HG03457 (cell line): ENCODE results near the gene TNS1.

ENCODE experiments used
- ATAC-seq: cut with Tn5 transposase; IDR thresholded peaks from one replicate; pipeline ENCODE4 v1.9.1; 2021; ENCODE audit warnings: moderate number of reproducible peaks; ENCODE audit not compliant: unreplicated experiment

The TNS1 gene

DNA sequence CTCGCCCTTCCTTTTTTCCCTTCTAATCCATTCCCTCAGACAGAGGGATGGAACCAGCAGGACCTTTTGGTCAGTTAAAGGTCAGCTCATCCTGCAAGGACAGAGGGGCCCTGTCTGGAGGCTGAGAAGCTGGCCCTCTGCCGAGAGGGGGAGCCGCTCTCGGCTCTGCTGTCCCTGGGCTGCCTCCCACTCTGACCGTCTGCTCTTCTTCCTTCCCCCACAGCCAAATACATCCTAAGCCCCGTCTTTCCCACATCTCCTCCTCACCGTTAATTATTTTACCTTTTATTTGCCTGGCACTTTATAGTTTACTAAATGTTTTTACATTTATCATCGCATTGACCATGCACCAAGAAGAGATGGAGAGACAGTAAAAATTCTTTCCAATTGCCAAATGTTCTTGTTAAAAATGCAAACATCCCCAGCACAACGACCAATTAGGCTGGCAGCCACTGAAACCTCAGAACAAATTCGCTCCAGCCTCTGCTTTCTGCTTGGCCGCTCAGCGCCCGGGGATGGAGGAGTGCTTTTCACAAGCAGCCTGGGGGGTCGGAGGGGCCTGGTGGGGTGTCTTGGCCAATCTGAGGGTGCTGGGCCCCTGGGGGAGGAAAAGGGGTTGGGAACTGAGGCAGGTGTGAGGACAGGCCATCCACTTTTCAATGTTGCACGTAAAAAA lies 123.7 kb downstream of the TNS1 start:
- ATAC-seq: no peak

DNA sequence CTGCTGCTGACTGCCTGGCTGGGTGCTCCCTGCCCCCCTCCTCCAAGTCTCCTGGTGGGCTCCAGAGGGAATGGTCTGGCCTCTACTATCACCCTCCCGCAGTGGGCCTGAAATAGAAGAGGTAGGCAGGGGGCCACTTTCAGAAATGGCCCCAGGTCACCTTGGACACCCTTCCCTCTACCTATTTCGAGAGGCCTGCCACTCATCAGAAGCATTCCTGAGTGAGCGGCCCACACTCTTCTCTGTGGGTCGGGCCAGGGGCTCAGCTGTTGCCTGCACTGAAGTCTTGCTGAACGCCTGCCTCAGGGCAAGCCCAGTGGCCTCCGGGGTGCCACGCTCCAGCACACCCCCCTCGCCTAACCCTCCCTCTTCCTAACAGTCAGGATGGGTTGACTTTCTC lies 124.9 kb downstream of the TNS1 start:
- ATAC-seq: no peak

DNA sequence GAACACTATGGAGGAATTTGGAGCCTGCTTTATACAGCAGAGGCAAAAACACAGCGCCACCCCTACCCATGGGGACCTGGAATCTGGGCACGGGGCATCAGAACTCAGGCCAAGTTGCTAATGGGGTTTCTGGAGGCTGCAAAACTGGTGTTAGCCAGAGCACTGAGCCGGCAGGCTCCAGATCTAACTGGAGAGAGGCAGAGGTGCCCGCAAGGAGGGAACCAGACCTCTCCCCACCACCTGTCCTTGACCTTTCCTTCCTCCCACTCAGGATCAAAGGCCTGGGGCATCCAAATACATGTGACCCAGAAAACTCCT lies 126.6 kb downstream of the TNS1 start:
- no peak for ATAC-seq

DNA sequence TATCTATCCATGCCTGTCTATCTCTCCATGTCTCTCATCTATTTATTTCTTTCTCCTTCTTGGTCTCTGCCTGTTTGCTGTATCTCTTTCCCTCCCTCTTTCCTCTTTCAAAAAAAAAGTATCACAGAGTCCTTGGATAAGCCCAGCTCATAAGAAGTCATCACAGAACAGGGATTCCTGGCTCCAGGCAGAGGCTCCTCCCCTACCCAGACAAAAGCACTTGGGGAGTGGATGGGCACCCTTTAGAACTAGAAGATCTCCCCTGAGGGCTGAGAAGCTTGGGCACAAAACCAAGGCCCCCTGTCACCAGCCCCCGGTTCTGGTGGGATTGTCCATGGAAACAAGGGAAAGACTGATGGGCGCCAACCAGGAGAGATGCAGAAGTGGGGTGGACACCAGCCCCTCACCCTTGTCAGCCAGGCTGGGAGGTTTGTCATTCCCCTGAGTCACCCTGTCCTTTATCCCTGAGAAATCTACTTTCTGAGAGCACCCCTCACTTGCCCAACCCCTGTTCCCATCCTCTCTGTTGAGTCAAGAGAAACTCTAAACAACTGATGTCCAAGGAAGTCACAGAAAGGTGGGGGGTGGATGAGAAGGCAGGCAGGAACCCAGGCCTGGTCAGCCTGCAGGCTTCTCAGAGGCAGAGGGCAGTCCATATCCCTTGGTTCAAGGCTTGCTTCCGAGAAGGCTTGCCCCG lies 127.1 kb downstream of the TNS1 start:
- no peak for ATAC-seq

DNA sequence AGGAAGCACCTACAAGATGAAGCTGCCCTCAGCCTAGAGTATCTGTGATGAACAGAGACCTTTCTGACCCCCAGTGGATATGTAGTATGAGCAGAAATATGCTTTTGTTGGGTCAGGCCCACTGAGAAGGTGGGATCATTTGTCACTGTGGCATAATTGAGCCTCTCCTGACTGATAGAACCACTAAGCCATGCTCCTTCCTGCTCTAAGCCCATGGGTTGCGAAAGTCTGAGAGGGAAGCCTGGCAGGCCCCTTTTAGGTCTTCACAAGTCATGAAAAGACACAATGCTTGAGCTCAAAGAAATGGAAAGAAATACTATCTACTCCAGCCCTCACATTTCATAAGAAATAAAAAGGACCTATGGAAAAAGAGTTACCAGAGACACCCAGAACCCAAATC lies 127.7 kb downstream of the TNS1 start:
- no peak for ATAC-seq

DNA sequence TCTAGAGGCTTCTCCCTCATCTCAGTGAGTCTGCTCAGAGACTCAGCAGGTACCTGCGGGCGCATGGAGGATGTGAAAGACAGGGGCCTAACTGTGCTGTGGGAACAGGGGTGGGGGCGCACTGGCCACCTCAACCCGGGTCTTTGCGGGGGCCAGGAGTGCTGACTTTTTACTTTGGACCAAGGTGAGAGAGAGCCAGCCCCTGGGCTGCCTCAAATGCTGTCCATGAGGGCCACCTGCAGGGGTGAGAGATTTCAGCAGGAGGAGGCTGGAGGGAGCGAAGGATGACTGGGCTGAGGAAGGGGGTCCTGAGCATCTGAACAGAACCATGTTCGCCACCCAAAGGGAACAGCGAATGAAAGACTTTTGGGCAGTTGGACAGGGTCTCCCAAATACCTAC lies 129.4 kb downstream of the TNS1 start:
- no peak for ATAC-seq

DNA sequence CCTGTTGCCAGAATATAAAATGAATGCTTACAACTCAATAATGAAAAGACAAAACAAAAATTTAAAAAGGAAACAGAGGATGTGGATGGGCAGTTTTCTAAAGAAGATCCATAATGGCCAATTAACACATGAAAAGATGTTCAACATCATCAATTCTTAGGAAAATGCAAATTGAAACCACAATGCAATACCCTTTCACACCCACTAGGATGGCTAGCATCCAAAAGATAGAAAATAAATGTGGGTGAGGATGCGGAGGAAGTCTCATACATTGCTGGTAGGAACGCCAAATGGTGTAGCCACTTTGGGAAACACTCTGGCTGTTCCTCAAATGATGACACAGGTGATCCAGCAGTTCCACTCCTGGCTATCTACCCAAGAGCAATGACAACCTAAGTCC lies 130.5 kb downstream of the TNS1 start:
- ATAC-seq: no peak

DNA sequence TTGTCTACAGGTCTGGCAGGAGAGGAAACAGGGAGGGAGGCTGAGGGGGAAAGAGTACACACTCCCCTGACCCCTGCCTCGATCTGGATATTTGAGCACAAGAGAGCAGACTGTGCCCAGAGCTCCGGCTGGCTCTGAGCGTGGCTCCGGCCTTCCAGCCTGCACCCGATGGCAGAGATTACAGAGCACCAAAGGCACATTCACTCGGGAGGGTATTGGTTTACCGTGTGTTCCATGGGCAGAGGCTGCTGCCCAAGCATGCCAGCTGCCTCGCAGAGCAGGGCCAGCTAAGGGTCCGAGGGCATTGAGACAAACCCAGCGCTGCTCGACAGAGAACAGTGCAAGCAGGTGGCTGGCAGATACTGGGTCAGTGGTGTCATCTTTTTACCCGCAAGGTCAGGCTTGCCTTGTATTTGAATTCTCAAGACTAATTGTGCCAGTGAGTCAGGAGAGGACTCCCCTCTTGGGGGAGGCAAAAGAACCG lies 132.2 kb downstream of the TNS1 start:
- no peak for ATAC-seq

DNA sequence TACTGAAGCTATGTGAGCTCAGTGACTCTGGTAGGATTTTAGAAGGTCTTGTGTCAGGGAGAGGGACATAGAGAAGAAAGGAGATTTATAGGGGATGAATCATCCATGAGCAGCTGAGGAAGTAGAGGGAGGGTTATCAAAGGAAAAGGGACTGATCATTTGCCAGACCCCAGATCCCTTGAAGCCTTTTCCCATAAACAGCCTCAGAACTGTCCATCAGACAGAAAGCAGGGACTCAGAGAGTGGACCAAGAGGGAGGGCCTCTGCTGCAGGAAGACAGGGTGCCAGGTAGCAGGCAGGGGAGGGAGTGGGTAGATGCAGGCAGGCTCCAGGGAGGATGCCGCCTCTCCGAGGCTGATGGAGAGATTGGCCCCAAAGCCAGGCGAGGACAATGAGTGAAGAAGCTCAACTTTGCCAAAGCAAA lies 133.9 kb downstream of the TNS1 start:
- no peak for ATAC-seq

DNA sequence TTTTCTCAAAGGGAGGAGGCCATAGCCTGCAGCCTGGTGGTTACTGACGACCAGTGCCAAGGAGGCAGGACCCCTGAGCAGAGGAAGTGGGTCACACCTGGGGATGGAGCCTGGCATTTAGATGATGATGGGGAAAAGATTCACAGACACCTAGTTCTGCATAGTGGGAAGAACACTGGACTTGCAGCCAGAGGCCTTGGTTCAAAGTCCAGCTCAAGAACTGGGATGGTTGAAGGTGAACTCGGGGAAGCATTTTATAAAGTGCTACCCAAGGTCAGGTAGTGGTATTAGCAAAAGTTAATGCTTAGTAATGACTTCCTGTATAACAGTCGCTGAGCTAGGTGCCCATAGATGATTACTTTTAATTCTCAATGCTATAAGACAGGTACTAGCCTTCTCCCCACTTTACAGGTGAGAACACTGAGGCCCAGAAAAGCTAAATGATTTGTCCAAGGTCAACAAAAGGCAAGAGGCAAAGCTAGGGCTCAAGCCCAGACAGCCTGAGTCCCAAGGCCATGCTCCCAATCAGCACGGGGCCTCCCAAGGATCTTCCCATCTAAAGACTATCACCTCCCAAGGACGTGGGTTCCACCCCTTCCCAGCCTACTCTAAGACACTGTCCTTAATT lies 134.4 kb downstream of the TNS1 start:
- ATAC-seq: no peak

DNA sequence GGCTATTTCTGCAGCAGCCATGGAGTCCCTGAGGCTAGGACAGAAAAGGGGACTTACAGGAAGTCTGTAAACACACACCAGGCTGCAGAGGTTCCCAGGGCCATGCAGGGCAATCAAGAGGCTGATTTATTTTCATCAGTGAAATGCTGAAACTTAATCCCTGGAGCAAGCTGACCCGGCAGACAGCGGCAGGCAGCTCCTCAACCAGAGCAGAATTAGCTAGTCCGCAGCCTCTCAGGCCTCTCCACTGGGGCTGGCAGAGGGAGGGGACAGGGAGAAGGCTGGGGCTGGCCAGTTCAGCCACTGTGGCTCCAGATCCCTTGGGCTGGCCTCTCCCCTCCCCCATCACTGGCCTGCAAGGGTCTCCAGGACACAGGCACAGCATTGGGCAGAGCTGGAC lies 136.3 kb downstream of the TNS1 start:
- no peak for ATAC-seq

DNA sequence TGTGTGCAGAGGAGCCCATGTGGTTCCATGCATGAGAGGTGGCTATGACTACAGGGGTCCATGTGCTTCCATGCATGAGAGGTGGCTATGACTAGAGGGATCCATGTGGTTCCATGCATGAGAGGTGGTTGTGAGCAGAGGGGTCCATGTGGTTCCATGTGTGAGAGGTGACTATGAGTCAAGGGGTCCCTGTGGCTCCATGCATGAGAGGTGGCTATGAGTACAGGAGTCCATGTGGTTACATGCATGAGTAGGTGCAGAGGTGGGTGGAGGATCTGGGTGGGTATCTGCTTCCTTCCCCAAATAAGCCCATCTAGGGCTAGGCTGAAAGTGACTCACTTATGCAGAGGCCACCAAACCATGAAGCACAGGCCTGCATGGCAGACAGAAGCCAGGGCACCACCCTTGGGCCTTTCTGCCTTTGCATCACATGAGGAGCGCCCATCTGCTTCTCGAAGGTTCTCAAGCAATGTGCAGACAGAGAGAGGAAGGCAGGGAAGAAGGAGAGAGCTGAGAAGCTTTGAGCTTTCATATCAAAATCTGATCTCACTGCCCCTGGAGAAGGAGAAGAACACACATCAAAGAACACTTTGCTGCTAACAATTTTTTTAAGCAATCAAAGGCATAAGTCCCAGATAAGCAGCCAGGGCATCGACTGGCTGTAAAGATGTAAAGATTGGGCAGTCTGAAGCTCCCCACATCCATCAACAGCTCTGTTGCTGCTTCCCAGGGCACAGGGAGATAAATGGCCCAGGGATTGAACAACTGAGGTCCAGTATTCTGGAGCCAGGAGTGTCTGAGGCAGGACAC lies 137.6 kb downstream of the TNS1 start:
- ATAC-seq: no peak

DNA sequence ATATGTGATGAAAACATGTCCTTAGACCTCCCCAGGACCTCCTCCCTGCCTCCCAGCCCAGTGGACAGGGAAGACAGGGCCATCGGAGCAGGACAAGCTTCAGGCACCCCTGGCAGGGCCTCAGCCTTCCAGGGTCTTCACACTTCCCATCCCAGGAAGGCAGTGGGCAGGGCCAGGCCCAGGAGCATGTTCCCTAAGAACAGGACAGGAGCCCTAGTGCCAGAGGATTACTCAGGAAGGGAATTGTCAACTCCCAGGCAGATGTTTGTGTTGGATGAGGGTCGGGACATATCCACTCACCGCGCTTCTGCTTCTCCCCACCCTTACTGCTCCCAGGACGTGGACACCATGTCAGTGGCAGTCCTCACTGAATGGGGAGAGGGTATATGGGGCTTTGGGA lies 138.9 kb downstream of the TNS1 start:
- no peak for ATAC-seq

DNA sequence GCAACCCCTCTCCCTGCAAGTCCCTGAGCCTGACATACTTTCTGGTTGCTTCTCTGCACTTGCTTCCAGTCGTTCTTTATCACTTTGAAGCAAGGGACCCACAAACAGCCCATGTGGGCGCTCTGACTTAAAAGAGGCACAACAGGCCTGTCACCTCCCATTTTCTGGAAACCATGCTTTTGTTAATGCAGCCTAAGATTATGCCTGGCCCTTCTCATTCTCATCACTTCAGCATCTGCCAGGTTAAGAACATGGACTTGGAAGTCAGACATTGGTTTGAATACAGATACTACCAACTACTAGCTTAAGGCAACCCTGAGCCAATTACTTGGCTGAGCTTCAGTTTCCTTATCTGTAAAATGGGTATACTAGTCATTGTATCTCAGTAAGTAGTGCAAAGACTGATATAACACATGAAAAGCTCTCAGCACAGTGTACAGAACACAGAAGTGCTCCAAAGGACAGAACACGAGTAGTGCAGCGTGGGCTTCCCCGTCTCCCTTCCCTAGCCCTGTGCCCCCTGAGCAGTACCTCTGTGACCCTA lies 141.4 kb downstream of the TNS1 start:
- no peak for ATAC-seq

DNA sequence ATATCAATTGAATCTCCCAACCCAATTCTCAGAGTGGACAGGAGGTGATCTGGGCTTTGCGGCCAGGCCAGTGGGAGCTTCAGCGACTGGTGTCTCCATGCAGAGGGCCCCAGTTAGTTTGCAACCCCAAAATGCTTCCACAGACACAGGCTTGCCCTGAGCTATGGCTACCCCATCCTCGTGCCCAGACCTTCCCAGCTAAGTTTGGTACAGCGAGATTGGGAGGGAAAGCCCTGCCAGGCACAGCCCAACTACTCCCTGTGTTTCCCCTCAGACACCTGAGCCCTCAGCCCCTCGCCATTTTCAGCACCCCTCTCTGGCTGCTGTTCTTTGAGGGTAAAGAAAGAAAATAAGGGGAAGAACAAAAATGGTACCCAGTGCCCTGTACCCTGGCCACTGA lies 142.9 kb downstream of the TNS1 start:
- ATAC-seq: no peak

DNA sequence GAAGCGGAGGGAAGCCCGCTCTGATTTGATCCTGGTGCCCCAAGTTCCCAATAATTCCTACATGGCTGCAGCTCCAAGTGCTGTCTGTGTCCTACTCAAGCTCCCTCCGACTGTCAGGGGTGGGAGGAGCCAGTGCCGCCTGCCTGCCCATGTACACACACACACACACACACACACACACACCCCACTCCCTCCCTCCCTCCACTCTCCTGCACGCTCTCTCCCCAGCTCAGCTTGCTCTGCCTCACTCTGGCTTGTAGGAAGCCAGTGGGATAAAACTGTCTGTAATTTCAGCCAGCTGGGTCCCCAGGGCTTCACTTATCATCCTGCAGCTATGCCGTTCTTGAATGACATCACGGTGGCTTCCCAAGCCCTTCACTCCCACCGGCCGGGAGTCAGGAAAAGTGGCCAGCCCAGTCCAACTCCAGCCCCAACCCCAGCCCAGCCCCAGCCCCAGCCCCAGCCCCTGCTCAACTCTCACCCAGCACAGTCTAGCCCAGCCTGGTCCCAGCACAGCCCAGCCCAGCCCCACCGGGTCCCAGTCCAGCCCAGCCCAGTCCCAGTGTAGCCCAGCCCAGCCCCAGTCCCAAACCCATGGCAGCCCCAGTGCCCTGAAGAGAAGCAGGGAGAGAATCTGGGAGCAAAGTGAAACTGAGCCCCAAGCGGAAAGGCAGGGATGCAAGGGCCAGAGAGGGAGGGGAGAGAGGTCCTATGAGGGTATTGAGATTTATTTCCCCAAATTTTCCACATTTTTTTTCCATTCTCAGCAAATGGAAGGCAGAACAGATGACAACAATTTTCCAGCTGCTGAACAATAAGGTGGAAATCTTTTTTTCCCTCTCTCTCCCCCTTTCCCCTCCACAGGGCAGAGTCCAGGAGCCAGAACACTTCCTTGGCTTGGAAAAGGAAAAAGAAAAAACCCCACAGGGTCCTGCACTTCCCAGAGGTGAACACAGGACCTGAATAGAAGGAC lies 144.0 kb downstream of the TNS1 start:
- ATAC-seq: no peak

DNA sequence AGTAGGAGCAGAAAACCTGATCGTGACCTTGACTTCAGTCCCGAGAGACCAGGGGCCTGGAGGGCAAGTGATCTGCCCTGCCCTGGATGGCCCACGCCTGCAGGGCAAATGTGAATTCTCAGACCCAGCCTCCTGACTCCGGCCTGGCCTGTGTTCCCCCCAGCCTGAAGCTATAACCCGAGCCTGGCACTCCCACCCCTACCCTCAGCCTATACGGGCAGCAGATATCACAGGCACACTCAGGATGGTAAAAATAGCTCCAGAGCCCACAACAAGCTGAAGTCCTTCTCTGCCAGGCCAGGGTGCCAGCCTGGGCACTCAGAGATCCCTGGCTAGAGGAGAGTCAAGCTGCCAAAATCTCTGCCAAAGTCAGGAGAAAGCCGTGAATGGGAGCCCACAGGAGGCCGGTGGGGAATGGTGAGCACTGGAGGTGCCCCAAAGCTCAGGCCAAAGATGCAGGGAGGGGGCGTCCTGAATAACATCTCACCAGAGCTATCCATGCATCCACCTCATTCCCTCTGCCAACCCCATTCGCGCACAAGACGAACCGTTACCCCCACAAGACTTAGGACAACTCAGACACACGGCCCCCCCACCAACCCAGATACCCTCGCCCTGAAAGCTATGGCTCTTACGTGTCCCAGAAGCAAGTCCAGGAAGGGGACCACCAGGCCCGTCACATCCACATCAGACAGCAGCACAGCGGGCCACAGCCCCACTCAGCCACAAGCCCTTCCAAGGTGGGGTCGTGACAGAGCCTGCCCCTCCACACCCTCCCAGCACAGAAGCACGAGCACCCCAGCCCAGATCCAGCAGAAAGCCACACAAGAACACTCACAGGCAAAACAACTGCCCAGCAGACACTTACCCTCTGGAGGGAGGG lies 144.9 kb downstream of the TNS1 start:
- ATAC-seq: no peak

DNA sequence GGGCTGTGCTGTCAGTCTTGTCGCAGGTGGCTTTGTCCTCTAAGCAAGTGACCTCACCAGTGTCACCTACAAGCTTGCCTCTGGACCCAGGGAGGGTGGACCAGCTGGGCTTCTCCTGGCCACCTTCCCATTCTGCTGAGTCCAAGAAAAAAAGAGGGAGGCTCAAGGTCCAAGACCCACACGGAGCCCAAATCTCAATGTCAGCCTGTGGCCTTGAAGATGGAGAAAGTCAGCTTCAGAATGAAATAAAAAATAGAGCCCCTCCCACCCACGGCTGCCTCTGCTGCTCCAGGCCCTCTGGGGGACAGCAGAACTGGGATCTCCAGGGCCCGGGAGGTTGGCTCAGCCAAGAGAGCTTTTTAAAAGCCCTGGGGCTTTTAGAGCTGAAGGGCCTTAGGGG lies 145.9 kb downstream of the TNS1 start:
- no peak for ATAC-seq

DNA sequence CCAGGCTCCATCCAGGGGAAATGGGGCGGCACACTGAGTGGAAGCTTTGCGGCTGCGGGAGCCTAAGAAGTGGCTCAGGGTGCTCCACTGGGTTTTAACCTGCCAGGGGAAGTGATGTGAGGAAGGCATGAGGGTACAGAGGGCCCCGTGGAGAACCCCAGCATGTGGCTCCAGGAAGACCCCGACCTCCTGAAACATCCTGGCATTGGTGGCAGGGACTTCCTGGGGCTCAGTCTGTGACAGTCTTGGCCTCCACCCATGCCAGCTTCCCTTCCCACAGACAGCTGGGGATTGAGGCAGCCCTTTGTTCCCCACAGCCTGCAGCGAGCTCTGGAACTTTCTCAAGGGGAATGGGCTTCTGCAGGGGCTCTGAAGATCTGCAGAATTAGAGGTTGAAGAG lies 146.6 kb downstream of the TNS1 start:
- no peak for ATAC-seq
